Stimulated activated CD4-positive, alpha-beta T cell treated with anti-CD3 and anti-CD28 coated beads, Interleukin-4, amount 100 ng/mL, for 4 hours (primary cell): ENCODE measurements around the gene SCN1A.
"Not testable (repeated sequence)": the region's sequence is repeated elsewhere in the genome, so short reads cannot be mapped to it uniquely, and the experiment has no call there.

ENCODE experiments used
- DNase-seq, 2 experiments: peaks; one replicate each; pipeline ENCODE4 v3.0.0-alpha.2; 2020

Gene SCN1A

GRCh38 chr2:166074011-166074410 is 53.8 kb downstream of the SCN1A start:
- DNase-seq = no peak

GRCh38 chr2:166070231-166070630 is 57.6 kb downstream of the SCN1A start:
- no peak for DNase-seq

GRCh38 chr2:166068981-166069380 is 58.8 kb downstream of the SCN1A start:
- no peak for DNase-seq

GRCh38 chr2:166067229-166067628 is 60.6 kb downstream of the SCN1A start:
- no peak for DNase-seq

GRCh38 chr2:166060191-166060590 is 67.6 kb downstream of the SCN1A start:
- DNase-seq = no peak

GRCh38 chr2:166057370-166058164 is 70.3 kb downstream of the SCN1A start:
- DNase-seq = no peak

- DNase-seq = no peak
These were observed 82.9 kb downstream of the SCN1A start for GRCh38 chr2:166044853-166045483.

- no peak for DNase-seq
These were observed 84.9 kb downstream of the SCN1A start for GRCh38 chr2:166042768-166043390.

GRCh38 chr2:166042356-166042755 is 85.5 kb downstream of the SCN1A start:
- no peak for DNase-seq

- no peak for DNase-seq
These were observed 86.2 kb downstream of the SCN1A start for GRCh38 chr2:166041613-166042012.

- DNase-seq = no peak
These were observed 95.5 kb downstream of the SCN1A start for GRCh38 chr2:166032361-166032760.

GRCh38 chr2:166031054-166031453 is 96.8 kb downstream of the SCN1A start:
- DNase-seq = no peak

GRCh38 chr2:166025313-166025712 is 102.5 kb downstream of the SCN1A start:
- DNase-seq = no peak

GRCh38 chr2:166017208-166017607 is 110.6 kb downstream of the SCN1A start:
- no peak for DNase-seq

- no peak for DNase-seq
These were observed 113.9 kb downstream of the SCN1A start for GRCh38 chr2:166013878-166014277.

GRCh38 chr2:166011660-166012059 is 116.2 kb downstream of the SCN1A start:
- DNase-seq = no peak

GRCh38 chr2:166000401-166000800 is 127.4 kb downstream of the SCN1A start:
- DNase-seq = no peak

- no peak for DNase-seq
These were observed 137.0 kb downstream of the SCN1A start for GRCh38 chr2:165990846-165991245.

- no peak for DNase-seq
These were observed 138.0 kb downstream of the SCN1A start for GRCh38 chr2:165989851-165990250.

GRCh38 chr2:165985120-165985519 is 142.7 kb downstream of the SCN1A start:
- DNase-seq = no peak

- DNase-seq = not testable (repeated sequence)
These were observed 155.7 kb downstream of the SCN1A start for GRCh38 chr2:165972161-165972560.

- no peak for DNase-seq
These were observed 157.2 kb downstream of the SCN1A start for GRCh38 chr2:165970663-165971062.

GRCh38 chr2:165969227-165969626 is 158.6 kb downstream of the SCN1A start:
- DNase-seq = no peak

GRCh38 chr2:165967746-165968145 is 160.1 kb downstream of the SCN1A start:
- no peak for DNase-seq
